HG02571 (cell line): Measurements from ENCODE around the gene KIF6.

Experiments
- ATAC-seq: cut with Tn5 transposase; IDR thresholded peaks from one replicate; pipeline ENCODE4 v1.9.1; 2021; ENCODE audit warnings: mild to moderate bottlenecking, moderate library complexity; ENCODE audit not compliant: unreplicated experiment

KIF6 gene

DNA sequence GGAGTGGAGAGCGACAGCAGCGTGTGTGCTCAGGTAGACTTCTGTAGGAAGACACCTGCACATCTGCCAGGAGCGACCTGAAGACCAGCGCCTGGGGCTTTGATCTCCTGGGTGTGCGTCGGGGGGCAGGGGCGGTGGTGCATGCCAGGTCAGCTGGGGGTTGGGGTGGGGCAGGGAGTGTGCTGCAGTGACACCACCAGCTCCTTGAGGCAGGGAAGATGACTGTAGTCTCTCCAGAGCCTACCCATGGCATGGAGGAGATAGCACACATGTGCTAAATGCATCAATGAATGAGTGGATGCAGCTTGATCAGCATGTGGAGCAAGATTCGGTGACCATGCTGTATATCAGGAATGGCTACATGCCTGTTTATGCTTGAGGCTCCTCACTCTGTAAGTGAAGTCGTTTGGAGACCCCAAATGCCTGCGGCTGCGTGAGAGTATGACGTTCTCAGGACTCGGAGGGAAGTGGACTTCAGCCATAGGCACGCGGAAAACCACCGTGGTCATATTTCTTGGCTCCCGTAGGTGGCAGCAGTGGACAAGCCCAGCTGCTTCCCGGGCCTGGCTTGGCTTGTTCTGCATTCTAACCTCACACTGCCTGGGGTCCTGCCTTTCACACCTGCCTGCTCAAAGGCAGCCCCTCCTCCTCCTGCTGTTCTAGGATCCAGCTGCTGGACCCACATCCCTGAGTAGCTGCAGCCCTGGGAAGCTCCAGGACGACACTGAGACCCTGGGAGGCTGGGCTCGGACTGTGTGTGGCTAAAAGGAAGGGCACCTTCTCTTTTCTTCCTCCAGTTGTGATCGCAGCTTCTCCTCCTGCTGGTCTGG lies 363.3 kb downstream of the KIF6 start:
- ATAC-seq = peak; percentile 65

DNA sequence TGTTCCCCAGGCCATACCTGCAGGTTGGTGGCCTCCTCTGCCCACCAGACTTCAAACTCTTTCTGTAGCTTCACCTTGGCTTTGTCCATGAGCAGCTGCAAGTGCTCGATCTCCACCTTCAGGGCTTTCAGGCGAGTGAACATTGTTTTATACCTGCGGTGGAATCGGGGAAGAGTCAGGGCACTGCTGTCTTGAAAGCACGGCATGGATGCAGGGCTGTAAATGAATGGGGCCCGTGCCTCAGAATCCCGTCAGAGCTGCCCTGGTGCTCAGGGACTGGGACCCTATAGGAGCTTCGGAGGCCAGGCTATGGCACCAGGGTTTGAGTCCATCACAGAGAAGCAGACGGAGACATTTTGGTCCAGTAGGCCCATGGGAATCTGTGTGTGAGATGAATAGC lies 364.8 kb downstream of the KIF6 start:
- ATAC-seq = no peak

DNA sequence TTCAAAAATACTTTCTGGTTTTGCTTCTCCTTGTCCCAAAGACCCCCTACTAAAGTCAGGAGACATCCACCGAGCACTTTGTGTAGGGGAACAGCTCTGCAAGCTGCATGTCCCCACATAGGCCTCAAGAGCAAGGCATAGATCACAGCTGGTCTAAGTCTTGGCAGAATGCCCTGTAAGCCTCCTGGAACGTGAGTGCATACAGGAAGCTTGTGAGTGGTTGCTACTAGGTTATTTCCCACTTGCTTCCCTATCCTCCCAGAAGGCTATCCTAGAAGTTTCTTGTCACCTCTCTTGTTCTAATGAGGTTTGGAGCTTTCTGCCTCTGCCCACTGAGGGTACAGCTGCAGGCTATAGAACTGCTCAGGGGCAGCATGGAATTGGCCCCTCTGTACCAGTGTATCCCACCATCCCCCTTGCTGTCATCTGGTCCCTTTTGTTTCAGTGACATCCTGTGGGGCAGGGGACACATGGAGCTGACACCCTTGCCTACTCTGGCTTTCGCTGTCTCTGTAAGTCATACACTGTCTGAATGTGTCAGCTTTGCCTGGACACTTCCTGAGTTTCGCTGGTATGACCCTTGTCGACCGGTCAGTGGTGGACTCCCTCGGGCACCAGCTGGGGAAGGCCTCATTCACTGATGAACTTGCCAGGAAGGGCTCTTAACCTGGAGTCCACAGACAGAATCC lies 367.1 kb downstream of the KIF6 start:
- ATAC-seq = no peak

DNA sequence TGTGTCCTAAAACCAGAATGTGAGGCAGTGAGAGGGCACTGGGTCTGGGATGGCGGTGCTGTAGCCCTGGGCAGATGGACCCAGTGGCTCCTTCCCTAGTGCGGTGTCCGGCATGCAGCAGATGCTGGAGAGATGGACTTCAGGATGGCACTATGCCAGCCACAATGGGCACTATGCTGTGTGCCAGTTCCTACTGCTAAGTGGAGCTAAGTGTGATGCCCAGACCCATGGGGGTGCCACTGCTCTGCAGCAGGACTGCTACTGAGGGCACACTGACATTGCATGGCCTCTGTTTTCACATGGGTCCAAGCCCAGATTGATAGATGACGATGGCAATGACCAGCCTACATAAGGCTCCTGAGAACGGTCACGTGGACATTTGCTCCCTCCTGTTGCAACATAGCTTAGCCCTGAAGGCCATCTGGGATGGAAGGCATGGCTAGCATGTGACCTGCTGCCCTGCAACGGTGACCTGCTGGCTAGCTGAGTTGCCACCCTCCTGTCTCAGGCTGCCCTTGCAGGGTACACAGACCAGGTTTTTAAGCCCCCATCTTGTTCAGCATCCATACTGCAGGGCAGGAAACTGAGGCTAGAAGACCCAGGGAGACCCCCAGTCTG lies 371.4 kb downstream of the KIF6 start:
- ATAC-seq = no peak

DNA sequence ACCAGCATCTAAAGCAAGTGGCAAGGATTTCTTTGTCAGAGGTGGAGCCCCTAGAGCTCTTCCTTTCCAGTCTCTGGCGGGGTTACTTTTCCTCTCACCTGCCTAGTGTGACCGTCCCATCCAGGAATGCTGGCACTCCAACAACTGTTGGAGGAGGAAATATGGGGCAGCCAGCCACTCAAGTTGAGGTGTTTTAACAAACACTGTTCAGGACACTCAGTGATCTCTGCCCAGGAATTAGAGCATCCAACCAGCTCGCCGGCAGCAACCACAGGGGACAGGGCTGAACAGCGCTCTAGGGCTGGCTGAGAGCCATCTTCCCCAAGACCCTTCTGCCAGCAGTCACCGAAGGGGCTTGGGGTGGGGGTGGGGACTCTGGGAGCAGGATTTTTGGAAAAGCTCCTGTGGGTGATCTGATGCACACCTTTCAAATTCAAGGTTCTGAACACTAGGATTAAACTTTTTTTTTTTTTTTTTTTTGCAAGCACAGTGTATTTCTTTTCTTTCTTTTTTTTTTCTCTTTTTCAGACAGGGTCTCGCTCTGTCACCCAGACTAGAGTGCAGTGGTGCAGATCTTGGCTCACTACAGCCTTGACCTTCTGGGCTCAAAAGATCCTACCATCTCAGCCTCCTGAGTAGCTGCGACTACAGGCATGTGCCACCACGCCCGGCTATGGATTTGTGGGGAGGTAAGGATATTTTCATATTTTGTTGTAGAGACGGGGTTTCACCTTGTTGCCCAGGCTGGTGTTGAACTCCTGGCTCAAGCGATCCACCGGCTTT lies 374.3 kb downstream of the KIF6 start:
- ATAC-seq = no peak

DNA sequence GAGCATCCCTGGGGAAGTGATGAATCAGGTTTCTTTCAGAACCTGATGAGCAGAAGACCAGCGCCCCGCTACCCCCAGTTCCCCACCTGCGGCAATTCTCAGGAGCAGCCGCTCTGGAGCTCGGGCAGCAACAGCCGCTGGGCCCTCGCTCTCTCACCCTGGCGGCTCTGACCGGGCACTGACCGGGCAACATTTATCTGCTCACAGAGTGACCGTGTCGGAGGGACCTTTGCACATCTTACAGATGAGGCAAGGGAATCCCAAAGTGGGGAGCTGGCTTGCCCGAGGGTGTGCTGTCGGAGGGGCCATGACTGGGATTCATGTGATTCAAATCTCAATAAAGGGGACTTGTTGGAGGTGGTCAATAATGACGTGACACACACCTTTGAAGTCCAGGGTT lies 376.5 kb downstream of the KIF6 start:
- ATAC-seq = no peak

DNA sequence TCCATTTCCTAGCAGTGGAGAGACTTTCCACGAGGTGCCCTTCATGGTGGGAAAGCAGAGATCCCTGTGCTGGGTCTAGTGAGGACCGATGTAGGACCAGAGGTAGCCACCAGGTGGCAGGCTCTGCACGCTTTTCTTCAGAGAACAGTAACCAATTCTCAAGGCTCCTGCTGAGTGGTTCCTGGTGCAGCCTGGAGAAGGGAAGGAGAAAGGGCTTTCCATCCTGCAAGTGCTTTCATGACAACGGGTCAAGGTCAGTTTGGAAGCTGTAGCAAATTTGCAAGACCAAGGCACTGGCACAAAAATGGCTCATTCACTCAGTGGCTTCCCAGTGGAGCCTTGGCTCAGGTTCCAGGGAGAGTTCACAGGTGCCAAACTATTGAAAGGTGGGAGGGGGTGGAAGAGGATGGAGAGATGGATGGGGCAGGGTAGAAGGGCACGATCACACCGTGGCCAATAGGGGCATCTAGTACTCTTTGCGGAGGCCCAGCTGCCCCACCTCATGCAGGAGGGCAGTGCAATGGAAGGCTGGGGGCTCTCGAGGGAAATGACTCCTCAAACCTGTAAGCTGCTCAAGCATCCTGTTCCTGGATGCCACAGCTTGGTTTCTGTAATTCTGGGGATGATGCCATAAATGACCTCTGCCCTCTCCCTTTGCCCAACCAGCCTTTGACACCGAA lies 377.2 kb downstream of the KIF6 start:
- no peak for ATAC-seq

DNA sequence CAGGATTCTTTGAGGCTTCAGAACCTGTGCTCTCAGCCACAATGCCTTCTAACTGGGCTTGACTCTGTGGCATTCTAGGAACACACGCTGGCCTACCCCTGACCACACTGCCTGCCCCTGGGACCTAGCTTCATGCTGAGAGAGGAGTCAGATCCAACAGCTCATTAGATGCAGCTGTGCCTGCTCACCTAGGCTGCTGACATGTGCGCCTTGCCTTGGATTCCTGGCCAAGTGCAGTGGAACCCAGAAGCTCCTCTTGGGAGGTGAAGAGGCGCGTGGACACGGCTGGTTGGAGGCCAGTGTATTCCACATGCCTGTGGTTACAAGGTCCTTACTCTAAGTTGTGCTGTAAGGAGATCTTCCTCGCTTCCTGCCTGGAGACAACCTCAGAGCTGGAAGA lies 378.0 kb downstream of the KIF6 start:
- ATAC-seq = no peak

DNA sequence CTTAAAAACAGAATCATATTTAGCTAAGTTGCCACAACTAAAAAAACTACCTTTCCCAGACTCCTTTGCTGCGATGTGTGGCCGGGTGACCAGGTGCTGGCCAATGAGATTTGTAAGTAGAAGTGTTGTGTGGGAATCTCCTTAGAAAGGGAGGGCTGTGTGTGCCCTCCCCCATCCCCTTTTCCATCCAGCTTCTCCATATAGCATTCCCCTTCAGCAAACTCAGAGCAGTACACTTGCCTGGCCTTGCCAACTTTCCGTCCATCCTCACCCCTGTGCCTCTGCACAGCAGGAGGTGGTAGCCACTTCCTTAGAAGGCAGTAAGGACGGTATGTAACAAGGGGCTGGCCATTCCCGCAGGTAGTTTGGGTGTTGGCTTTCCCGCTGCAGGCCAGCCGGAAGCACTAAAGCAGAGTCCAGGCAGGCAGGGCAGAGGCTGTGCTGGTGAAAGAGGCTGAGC lies 380.4 kb downstream of the KIF6 start:
- ATAC-seq = no peak

DNA sequence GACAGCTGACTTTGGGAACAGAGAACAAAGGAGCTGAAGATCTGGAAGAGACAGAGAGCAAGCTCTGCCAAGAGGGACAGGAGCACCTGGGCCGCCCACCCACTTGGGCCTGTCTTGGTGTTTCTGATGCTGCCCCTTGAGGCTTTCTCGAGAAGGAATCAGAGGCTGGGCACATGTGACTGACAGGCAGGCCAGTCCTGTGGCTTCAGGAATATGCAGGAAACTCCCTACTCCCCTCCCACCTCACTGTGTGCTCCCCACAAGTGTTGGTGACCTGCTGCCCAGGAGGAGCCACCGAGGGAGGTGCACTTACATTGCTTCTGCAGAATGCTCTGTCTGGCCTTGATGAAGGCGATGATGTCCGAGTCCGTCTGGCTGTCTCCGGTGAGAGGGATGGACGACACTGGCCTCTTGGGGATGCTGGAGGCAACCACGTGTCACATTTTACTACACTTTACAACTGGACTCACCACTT lies 381.8 kb downstream of the KIF6 start:
- no peak for ATAC-seq

DNA sequence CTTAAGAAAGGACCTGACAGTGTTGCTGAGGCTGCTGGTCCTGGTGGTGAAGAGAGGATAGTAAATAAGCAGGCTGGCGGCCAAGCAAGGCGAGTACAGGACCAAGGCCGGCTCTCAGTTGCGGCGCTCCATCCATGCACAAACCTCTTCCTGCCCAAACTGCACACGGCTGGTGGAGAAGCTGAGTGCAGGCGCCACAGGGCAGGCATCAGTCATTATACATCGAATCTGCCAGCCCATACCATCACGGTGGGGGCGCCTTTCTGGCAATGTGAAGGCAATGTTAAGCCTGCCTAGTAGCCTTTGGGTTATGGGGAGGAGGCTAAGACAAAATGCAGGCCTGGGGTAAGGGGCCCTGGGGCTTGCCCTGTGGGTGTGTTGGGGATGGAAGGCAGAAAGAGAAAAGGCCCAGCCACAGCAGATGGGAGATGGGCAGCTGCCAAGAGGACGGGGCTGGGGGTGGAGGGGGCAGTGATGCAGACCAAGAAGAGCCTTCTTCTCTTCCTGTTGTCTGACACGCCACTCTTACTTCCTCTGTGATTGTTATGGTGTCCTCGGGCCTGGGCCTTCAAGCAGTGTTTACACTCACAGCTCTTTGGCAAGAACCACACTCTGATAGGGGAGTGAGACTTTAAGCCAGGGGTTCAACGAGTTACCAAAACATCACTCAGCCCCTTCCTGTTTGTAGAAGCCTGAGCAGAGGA lies 382.4 kb downstream of the KIF6 start:
- no peak for ATAC-seq

DNA sequence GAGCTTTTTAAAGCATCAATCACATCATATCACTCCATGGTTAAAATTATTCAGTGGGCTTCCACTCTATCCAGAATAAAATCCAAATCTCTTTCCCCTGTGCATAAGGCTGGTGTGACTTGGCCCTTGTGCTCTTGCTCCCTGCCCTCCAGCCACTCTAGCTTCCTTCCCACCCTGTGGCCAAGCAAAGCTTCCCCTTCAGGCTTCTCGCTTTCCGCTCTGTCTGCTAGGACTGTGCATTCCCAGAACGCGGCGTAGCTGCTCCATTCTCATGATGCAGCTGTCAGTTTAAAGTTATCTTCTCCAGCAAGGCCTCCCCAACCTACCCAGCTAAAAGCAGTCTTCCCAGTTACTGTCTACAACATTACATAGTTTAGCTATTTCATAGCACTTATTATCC lies 383.3 kb downstream of the KIF6 start:
- ATAC-seq = no peak

DNA sequence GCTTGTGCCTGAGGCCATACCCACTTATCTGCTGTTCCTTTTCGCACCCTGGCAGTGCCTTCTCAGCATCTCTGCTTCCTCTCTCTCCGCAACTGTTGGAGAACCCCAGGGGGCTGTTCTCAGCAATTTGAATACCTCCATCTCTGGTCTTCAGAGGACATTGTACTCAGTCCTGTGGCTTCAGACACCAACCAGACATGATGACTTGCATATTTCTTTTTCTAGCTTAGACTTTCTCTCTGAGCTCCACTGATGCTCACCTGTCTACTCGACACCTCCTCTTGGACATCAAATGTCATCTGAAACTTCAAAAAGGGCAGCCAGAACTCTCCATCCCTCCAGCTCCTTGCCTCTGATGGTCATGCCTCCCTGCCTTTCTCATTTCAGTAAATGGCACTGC lies 383.9 kb downstream of the KIF6 start:
- ATAC-seq = no peak

DNA sequence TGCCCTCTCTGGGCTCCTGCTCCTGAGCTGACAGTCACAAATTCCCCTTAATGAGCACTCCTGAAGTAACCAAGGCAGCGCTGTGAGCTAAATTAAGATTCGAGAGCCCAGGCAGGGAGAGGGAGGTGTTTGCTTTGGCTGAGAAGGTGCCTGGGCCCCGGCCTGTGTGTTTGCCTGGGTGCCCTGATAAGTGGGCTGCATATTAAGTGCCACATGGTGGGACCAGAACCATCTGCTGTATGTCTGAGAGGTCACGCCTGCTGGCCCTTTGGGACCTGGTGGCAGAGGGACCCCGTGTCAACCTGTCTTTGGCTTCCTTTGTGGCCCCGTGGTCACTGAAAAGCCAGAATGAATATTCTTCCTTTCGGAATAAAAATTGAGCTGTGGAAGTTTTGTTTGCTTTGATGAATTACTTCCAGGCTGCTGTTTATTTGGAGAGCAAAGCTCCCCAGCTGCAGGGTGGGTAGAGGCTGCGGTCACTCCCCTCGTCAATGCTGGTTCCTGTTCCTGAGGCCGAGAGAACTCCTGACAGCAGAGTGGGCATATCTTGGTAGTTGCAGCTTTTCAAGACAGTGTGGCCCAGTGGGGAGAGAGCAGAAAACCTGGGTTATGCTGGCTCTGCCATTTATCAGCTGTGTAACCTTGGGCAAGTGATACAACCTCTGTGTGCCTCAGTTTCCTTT lies 385.2 kb downstream of the KIF6 start:
- ATAC-seq = no peak

DNA sequence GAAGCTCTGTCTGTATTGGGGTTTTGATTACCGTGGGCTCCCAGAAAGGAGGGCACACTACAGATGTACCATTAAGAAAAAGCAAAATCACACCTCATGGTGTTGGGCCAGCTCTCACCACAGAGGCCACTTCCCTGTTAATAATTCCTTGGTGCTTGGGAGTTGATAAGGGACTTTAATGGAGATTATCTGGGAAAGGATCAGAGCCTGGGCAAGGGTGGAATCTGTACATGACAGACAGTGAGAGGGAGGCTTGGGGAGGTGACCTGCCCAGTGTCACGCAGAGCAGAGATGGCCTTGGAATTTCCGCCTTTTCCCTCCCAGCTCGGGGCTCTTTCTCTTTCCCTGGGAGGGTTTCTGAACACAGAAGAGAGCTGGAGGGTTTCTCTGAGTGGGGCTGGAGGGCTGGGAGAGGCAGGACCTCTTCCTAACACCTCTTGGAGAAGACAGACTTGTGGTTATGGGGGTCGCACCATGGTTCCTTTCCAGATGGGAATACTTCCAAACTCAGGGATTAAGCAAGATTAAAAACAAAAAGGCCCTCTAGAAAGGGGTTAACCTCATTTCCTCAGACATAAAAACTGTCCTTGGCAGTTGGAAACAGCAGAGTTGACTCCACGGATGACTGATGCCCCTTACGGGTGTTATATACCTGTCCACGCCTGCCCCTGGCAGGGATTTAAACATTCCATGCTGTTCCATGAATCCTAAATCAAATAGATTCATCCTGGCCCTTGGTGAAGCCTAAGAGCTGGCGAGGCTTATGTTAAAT lies 385.9 kb downstream of the KIF6 start:
- ATAC-seq = no peak

DNA sequence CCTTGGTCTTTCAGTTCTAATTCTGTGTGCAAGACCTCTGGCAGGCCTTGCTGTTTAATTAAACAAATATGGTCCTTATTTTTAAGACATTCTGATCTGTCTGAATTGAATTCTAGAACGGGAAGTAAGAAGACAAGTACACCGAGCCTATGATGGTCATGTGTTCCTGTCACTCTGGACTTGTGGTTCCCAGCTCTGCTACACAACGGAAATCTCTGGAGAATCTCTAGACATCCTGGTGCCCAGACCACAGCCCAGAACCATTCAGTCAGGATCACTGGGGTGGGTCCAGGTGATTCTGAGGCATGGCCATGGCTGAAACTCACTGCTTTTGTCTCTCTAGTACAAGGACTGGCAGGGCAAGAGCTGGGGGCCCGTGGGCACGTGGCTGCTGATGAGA lies 386.8 kb downstream of the KIF6 start:
- no peak for ATAC-seq

DNA sequence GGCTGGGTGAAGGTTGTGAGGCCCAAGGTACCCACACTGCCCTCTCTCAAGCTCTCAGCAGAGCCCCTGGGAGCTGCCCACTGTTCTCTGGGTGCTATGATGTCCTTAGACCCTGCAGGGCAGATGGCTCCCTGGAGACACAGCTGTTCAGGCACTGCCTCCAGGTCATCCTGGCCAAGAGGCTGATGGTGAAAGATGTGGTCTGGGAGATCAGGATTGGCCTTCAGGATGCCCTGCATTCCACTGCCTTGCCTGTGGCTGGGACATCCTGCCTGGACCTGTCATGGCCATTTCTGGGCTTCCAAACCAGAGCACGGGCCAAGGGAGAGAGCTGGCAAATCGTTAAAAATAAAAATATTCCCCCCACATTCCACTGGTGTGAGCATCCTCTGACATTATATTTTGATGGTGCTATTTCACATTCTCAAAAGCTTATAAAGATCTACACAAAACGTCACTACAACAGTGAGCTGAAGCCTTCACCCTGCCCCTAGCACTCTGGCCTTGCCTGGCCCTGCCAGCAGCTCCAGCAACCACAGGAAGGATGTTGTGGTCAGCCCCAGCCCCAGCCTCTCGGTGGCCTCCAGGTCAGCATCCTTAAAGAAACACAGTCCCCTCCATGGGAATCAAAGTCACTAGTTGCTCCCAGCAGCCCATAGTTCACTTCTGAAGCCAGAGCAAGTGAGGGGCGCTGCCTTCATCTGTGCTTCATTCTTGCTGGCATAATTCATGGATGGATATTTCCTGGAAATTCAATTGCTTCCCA lies 389.2 kb downstream of the KIF6 start:
- no peak for ATAC-seq
